Measurements from ENCODE around the gene SLC35E3.
A peak's percentile ranks its signal among the peaks of the same experiment; 100 is the strongest.
"Not testable (repeated sequence)": the region's sequence is repeated elsewhere in the genome, so short reads cannot be mapped to it uniquely, and the experiment has no call there.

Gene SLC35E3

DNA sequence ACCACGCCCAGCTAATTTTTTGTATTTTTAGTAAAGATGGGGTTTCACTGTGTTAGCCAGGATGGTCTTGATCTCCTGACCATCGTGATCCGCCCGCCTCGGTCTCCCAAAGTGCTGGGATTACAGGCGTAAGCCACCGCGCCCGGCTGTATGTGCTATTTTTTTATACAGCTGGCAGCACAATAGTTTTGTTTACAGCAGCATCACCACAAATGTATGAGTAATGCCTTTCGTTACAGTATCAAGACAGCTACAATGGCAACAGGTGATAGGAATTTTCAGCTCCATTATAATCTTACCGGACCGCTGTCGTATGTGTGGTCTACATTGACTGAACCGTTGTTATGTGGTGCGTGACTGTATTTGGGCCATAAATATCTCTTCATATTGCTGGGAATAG, 50.4 kb downstream of the SLC35E3 start:
- DNase-seq = no peak

DNA sequence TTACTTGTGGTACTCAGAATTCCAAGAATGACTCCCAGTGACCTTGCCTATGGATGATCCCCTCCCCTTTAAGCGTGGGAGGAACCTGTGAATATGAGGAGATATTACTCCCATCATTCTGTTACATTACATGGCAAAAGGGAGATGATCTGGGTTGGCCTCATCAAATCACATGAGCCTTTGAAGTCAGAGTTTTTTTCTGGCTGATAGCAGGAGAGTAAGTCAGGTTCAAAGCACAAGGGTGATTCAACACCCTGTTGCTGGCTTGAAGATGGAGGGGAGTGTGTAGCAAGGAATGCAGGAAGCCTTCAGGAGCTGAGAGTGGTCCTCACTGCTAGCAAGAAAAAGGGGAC, 52.9 kb downstream of the SLC35E3 start:
- no peak for DNase-seq

- no peak for DNase-seq
Measured at GRCh38 chr12:68800294-68800693, 54.3 kb downstream of the SLC35E3 start.

DNA sequence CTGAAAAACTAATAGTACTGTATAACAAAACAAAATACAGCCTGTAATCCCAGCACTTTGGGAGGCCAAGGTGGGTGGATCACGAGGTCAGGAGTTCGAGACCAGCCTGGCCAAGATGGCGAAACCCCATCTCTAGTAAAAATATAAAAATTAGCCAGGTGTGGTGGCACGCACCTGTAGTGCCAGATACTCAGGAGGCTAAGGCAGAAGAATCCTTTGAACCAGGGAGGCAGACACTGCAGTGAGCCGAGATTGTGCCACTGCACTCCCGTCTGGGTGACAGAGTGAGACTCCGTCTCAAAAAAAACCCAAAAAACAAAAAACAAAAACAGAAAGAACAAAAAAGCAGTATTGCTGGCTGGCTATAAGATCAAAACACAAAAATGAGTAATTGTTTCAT, 55.1 kb downstream of the SLC35E3 start:
- not testable (repeated sequence) for DNase-seq

- not testable (repeated sequence) for DNase-seq
Measured at GRCh38 chr12:68802372-68802745, 56.4 kb downstream of the SLC35E3 start.

DNA sequence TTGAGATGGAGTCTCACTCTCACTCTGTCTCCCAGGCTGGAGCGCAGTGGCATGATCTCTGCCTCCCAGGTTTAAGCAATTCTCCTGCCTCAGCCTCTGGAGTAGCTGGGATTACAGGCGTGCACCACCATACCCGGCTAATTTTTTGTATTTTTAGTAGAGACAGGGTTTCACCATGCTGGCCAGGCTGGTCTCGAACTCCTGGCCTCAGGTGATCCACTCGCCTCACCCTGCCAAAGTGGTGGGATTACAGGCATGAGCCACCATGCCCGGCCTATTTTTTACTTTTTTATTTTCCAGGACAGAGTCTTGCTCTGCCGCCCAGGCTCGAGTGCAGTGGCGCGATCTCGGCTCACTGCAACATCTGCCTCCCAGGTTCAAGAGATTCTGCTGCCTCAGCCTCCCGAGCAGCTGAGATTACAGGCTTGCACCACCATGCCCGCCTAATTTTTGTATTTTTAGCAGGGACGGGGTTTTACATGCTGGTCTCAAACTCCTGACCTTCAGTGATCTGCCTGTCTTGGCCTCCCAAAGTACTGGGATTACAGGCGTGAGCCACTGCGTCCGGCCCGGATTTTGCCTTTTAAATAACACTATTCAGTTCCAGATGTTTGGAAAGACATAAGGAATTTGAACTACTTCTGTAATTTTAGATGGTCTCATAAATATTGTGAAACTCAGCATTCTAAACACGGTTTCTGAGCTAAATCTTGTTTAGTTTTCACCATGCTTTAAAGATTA, 57.1 kb downstream of the SLC35E3 start:
- not testable (repeated sequence) for DNase-seq

- DNase-seq = no peak
Measured at GRCh38 chr12:68803948-68804656, 58.1 kb downstream of the SLC35E3 start.

- DNase-seq = no peak
Measured at GRCh38 chr12:68804657-68805591, 58.9 kb downstream of the SLC35E3 start.

- no peak for DNase-seq
Measured at GRCh38 chr12:68805592-68806120, 59.7 kb downstream of the SLC35E3 start.

DNA sequence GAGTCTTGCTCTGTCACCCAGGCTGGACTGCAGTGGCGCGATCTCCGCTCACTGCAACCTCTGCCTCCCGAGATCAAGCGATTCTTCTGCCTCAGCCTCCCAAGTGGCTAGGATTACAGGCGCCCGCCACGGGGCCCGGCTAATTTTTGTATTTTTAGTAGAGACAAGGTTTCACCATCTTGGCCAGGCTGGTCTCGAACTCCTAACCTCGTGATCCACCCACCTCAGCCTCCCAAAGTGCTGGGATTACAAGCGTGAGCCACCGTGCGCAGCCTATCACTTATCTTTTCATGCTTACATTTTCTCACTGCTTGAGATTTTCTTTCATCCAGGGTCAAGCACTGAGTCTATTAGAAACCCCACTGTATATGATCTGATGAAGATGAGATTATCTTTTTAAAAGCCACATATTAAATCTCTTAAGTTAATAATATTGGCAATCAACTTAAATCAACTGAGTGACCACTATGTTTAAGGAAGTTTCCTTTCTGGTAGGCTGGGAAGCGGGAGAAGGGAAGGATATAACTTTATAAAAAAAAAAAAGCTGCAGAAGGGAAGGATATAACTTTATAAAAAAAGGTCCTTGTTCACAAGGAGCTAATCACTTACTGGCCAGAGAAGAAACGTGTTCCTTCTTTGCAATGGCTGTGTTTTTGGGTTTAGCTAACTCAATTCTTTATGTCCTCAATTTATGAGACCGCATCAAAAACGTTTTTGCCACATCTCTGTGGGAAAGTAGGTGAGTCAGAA, 60.7 kb downstream of the SLC35E3 start:
- peak; percentile 11 for DNase-seq

DNA sequence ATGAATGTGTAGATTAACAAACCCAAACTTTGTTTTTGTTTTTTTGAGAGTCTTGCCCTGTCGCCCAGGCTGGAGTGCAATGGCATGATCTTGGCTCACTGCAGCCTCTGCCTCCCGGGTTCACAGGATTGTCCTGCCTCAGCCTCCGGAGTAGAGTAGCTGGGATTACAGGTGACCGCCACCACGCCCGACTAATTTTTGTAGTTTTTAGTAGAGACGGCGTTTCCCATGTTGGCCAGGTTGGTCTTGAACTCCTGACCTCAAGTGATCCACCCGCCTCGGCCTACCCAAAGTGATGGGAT, 61.2 kb downstream of the SLC35E3 start:
- DNase-seq = not testable (repeated sequence)

GRCh38 chr12:68807576-68808387, 61.8 kb downstream of the SLC35E3 start, which contains the start of gene MDM2:
Gene MDM2, plus strand, starts transcription at chr12:68808177. Its CDS starts 301 bp downstream, at chr12:68808478.
- peak; percentile 97 for DNase-seq

DNA sequence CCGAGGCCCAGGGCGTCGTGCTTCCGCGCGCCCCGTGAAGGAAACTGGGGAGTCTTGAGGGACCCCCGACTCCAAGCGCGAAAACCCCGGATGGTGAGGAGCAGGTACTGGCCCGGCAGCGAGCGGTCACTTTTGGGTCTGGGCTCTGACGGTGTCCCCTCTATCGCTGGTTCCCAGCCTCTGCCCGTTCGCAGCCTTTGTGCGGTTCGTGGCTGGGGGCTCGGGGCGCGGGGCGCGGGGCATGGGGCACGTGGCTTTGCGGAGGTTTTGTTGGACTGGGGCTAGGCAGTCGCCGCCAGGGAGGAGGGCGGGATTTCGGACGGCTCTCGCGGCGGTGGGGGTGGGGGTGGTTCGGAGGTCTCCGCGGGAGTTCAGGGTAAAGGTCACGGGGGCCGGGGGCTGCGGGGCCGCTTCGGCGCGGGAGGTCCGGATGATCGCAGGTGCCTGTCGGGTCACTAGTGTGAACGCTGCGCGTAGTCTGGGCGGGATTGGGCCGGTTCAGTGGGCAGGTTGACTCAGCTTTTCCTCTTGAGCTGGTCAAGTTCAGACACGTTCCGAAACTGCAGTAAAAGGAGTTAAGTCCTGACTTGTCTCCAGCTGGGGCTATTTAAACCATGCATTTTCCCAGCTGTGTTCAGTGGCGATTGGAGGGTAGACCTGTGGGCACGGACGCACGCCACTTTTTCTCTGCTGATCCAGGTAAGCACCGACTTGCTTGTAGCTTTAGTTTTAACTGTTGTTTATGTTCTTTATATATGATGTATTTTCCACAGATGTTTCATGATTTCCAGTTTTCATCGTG, 62.6 kb downstream of the SLC35E3 start:
- peak; percentile 86 for DNase-seq

DNA sequence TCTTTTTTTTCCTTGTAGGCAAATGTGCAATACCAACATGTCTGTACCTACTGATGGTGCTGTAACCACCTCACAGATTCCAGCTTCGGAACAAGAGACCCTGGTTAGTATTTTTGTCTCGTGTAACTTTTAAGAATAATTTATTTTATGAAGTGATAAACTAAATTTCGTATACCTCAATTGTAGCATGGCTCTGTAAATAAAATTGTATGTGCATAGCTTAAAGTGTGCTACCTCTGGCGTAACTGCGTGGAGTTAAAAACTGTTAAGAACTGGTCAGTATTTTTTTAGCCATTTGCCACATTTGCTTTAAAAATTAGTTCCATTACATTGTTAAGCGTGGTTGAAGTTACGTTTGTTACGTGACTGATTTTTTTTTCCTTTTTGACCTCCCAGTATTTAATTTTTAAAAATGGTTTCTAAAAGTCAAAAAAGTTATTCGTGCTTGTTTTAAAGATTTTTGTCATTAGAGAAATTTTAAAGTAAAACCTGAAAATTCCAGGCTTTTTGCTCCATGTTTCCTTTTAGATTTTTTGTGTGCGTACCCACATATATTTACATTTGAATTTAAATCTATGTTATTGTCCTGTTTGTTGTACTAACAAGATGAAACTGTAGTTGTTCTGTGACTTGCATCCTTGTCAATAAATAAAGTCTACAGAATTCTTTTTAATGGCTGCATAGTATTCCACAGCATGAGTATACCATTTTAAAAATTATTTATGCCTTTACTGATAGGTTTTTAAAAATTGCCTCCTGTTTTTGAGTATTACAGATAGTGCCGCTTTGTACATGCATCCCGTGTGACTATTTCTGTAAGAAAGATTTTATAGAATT, 63.4 kb downstream of the SLC35E3 start:
- DNase-seq = no peak

- DNase-seq = not testable (repeated sequence)
Measured at GRCh38 chr12:68810027-68810389, 64.0 kb downstream of the SLC35E3 start.

DNA sequence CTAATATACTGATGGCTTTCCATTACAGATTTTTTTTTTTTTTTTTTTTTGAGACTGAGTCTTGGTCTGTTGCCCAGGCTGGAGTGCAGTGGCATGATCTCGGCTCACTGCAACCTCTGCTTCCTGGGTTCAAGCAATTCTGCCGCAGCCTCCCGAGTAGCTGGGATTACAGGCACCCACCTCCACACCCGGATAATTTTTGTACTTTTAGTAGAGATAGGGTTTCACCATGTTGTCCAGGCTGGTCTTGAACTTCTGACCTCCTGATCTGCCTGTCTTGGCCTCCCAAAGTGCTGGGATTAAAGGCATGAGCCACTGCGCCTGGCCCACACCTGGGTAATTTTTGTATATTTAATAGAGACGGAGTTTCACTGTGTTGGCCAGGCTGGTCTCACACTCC, 65.6 kb downstream of the SLC35E3 start:
- DNase-seq = not testable (repeated sequence)

- no peak for DNase-seq
Measured at GRCh38 chr12:68812553-68813241, 66.7 kb downstream of the SLC35E3 start.

- DNase-seq = no peak
Measured at GRCh38 chr12:68813242-68813593, 67.2 kb downstream of the SLC35E3 start.
